ENCODE measurements around the gene ERBIN.
"Not testable (repeated sequence)": the region's sequence is repeated elsewhere in the genome, so short reads cannot be mapped to it uniquely, and the experiment has no call there.

The ERBIN gene

DNA sequence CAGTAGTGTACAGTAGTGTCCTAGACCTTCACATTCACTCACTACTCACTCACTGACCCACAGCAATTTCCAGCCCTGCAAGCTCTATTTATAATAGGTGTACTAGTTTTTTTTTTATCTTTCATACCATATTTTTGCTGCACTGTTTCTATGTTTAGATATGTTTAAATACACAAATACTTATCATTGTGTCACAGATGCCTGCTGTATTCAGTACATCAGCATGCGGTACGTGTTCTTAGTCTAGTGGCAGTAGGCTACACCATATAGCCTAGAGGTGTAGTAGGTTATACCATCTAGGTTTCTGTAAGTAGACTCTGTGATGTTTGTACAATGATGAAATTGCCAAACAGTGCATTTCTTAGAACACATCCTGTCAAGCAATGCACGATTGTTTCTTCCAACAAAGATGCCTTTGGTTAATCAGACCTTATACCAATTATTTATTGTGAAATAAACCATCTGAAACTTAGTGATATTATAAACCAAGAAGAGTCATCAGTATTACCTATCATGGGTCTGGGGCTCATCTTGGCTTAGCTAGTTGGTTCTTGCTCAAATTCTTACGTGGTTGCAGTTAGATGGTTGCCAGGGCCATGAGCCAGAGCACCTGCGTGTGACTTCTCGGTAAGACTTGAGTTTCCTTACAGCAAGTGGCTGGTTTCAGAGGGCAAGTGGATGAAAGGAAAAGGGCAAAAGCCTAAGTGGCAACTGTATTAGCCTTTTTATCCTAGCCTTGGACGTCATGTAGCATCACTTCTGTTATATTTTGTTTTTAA is 41.1 kb downstream of the ERBIN start:
- no peak for DNase-seq (ENCODE audit: low read depth)

DNA sequence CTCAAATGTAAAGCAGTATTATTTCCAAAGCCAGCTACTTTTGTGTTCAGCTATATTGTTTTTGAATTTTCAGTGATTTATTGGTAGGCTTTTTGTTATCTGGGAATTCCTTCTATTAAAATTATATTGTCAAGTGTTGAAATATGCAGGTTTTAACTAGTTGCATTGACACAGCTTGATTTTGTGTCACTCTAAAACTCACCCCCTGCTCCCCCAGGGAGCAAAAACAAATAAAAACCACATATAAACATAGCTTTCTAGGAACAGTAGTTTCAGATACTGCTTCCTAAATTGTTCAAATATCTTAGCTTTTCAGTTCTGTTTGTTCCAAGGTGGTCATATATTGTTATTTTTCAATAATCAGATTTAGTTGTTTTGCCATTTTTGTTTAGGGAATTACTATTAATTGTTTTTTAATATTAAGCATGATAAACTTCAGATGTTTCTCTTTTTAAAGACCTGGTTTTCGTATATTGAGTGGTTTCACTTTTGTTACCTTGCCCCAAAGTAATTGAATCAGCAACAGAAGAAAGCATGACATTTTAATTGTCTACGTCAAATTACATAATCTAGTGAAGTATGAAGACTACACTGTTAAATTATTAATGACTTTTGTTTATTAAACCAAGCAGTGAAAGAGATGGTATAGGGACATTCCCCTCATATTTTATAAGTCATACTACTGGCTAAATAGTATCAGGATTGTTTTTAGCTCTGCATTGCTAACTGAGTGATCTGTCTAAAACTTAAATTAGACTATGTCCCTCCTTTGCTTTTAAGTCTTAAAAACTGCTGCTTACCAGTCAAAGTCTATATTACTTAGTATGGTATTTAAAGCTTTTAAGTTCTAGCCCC is 43.4 kb downstream of the ERBIN start:
- DNase-seq (ENCODE audit: low read depth): no peak

DNA sequence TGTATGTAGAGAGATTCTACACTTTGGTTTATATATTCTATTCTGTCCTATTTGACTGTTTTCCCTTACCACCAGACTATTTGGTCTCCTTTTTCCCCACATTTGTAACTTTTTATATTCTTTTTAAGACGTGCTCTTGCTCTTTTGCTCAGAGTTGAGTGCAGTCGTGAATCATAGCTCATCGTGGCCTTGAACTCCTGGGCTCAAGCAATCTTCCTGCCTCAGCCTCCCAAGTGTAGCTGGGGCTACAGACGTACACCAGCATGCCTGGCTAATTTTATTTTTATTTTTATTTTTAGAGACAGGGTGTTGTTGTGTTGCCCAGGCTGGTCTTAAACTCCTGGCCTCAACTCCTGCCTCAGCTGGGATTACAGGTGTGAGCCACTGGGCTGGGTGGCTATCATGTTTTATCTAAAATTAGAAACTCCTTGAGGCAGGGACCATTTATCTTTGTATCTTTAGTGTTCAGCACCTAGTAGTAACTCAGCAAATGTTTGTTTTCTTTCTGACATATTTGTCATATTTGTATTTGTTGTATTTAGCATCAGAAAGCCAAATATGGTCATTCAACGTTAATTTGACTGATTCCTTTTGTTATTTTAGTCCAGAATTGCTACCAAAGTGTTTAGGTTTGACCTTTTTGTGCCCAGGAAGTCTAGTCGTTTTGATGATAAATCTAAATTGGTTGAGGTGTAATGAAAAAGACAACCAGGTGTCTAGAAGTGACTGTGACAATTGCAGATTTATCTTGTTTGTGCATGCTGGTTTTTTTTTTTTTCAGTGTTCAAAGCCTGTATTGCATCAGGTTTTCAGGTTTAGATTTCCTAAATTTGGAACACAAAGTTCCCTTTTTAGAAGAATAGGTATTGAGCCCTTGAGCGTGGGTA is 44.3 kb downstream of the ERBIN start:
- DNase-seq (ENCODE audit: low read depth): no peak

DNA sequence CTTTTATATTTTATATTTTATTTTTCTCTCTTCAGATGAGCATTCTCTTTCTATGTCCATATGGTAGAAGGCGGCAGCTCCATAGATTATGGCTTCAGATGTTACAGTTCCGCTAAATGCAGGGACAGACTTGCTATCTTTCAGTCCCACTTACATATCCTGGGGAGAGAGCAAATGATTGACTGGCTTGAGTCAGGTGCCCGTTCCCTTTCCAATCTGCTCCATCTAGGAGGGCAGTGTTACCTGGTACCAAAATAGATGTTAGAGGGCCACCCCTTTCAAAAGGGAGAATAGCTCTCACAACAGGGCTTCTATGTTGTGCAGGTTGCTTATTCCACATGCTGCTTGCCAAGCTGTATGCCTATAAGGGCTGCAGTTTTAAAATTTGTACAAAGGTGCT is 45.3 kb downstream of the ERBIN start:
- DNase-seq (ENCODE audit: low read depth): no peak

DNA sequence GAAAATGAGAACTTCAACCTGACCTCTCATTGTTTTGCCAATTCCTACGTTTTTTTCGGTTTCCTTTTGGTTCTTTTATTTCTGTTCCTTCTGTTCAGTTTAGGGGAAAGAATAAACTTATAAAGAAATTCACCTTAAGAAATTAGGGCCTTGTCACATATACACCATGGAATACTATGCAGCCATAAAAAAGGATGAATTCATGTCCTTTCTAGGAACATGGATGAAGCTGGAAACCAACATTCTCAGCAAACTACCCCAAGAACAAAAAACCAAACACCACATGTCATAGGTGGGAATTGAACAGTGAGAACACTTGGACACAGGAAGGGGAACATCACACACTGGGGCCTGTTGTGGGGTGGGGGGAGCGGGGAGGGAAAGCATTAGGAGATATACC is 46.5 kb downstream of the ERBIN start:
- not testable (repeated sequence) for DNase-seq (ENCODE audit: low read depth)

DNA sequence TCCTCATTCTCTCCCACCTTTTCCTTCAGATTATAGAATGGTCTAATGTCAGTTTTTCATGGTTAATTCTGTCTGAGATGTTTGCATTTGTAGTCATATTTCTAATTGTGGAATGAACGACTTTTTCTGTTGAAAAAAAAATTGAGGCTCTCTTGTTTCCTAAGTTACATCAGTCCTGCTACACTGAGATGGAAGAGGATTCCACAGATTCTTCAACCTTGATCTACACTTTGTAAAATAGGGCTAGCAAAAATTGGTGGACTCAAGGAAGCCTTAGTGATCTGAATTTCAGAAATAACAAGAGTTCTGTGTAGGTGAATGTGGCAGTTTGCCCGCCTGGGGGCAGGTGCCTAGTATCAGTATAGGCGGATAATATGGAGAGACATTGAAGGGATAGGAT is 51.9 kb downstream of the ERBIN start:
- no peak for DNase-seq (ENCODE audit: low read depth)

DNA sequence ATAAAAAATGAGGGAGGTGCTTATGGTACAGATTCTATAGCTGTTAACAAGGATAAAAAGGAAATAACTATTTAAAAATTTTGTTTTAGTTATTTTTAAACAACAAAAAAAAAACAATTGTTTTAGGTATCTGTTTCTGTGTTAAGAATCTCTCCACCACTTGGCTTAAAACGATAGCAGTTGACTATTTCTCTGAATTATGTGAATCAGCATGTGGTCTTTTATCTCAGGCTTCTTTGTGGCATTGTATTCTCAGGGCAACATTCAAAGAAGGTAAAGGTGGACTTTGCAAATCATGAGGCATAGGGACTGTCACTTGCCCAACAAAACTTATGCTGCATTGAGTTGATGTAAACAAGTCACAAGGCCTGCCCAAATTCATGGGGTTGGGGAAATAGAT is 55.2 kb downstream of the ERBIN start:
- DNase-seq (ENCODE audit: low read depth): no peak

DNA sequence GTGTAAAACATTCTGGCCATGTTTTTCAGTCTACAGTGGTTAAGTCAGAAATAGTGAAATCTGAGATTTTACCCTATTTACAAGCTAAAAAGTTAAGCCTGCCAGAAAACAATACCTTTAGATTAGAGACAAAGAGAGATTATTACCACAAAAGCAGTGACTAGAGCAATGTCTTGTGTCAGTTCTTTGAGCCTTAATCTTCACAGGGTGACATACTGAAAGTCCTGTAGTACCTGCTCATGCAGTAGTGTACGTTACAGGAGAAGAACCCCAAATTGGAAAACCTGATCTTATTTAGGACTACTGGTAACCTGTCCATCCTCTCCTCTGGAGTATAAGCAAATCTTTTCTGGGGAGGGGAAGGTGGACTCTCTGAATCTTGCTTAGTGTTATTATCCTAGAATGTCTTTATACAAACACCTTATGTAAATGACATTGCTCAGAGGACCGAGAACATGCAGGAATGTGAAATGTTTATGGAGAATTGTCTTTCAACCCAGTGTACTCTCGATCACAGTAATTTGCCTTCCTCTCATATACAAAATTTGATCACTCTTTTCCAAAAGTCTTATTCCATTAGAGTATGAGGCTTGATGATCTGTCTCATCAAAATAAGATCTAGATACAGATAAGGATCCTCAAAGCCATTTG is 55.7 kb downstream of the ERBIN start:
- DNase-seq (ENCODE audit: low read depth): no peak

DNA sequence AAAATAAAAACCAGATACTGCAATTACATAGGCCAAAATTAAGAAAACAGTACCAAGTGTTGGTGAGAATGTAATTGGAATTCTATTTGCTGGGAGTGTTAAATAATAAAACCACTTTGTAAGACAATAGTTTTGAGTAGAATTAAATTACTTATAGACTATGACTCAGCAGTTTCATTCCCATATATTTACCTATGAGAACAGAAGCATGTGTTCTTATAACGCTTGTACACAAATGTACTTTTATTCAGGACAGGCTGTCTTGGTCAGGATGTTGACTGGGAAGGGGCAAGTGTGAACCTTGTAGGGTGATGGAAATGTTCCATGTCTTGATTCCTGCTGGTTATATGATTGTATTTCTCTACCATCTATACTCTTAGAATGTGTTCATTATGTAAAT is 56.3 kb downstream of the ERBIN start:
- DNase-seq (ENCODE audit: low read depth): no peak

DNA sequence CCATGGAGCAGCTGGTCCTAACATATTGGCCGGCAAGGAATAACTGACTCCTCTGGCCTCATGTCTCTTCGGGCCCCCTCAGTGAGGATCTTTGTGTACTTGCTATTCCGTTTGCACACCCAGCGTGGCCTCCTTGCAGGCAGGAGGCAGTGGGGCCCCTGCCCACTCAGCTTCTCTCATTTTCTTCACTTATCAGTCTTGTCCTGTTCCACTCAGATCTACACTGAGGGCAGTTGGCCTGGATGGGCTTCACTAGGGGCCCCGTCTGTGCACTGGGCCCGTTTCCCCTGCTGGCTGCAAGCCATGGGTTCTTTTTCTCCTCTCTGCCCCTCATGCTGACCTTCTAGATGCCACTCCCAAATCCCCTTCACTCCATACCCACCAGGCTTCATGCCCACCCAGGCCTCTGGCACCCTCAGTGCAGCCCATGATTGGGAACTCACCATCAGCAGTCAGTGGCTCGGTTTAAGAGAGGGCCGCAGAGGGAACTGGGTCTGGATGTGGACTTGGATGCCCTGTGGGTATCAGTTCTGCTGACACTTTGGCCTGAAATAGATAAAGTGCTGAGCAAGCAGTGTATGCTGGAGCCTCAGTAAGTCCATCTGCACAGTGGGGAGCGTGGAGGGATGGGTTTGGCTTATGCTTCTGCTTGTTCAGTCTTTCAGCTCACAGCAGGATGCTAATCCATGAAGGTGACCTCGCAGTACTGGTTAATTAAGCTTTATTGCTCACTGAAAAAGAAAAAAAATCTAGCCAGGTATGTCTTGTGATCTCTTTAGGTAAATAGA is 57.9 kb downstream of the ERBIN start:
- no peak for DNase-seq (ENCODE audit: low read depth)

DNA sequence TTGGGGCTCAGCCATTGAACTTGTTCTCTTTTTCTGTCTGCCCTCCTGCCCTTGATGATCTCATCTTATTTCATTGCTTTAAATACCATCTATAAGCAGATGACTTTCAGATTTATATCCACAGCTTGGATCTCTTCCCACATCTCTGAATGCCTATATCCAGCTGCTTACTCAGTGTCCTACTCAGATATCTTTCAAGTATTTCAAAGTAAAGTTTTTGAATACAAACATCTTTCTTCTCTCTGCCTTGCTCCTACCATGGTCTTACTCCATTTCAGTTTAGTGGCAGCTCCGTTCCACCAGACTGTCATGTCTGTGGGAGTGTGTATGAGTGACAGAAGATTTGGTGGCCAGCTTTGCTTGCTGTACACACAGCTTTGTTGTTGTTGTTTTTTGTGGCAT is 59.7 kb downstream of the ERBIN start:
- DNase-seq (ENCODE audit: low read depth): peak; percentile 74

DNA sequence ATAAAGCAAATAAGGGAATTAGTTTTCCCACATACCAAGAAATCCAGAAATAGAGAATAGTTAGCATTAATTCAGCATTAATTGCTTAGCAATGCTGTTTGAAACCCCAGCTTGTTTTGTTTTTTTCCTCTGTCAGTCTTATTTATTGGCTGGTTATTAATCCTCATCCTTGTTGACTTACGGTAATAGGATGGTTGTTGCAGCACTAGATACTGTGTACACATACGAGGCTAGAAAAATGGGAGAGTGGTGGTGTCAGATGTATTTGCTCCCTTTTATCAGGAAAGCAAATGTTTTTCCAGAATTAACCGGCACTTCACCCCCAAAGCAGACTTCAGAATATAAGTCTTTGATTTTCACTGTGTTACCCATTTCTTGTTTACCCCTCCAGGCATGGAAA is 60.4 kb downstream of the ERBIN start:
- no peak for DNase-seq (ENCODE audit: low read depth)

DNA sequence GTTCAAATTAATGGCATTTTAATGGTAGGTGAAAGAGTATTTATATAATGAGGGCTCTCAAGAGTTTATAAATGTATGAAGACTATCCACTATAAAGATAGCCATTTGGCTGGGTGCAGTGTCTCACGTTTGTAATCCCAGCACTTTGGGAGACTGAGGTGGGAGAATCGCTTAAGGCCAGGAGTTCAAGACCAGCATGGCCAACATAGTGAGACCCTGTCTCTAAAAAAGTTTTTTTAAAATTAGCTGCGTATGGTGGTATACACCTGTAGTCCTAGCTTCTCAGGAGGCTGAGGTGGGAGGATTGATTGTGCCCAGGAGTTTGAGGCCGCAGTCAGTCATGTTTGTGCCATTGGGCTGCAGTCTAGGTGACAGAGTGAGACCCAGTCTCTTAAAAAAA is 61.6 kb downstream of the ERBIN start:
- no peak for DNase-seq (ENCODE audit: low read depth)

DNA sequence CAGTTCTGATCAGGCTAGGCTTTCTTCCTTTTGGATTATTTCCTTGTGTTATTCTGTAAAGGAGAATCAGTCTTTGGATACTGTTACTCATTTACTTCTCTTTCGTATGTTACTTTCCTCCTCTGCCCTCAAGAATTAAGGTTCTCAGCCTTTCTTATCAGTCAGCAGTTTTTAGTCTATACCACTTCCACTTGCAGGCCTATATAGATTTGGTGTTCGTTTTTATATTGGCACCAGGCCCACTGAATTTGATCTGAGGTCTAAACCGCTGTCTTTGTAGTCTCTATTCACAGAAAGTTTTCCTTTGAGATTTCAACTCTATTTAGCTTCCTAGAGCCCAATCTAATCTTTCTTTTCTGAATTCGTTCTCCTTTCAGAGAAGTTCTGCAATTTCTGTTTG is 62.8 kb downstream of the ERBIN start:
- DNase-seq (ENCODE audit: low read depth): no peak

DNA sequence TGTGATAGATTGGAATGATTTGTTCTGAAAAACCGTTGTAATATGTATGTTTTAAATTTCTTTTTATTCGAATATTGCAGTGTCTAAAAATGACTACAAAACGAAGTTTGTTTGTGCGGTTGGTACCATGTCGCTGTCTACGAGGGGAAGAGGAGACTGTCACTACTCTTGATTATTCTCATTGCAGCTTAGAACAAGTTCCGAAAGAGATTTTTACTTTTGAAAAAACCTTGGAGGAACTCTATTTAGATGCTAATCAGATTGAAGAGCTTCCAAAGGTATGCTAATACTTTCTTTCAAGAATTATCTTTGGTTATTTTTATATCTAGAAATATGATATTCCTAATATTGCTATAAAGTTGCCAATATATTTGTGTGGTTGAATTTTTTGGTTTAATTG is 66.3 kb downstream of the ERBIN start:
- DNase-seq (ENCODE audit: low read depth): no peak

DNA sequence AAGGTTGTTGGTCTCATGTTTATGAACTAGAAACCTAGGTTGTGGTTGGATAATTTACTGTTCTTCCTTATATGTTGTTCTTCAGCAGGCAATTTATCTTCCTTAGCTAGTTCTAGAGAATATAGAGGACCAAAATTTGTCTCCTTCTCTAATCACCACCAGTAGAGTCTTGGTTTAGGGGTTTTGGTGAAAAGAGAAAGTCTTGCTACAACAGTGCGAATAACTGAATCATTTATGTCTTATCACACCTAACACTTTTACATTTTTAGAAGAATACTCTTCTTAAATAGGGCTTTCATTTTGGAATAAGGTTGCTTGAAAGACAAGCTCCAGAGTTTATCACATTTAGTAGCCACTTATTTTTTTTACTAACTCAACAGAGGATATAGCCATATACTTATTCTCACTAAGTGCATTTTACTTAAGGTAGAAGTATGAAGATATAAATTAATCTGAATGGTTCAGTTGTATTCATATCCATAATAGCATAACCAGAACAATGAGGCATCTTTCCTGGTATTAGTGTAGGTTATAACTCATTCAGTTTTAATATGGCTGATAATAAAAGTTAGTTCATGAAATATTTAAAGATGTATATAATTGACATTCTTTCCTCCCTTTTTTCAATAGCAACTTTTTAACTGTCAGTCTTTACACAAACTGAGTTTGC is 67.9 kb downstream of the ERBIN start:
- no peak for DNase-seq (ENCODE audit: low read depth)

DNA sequence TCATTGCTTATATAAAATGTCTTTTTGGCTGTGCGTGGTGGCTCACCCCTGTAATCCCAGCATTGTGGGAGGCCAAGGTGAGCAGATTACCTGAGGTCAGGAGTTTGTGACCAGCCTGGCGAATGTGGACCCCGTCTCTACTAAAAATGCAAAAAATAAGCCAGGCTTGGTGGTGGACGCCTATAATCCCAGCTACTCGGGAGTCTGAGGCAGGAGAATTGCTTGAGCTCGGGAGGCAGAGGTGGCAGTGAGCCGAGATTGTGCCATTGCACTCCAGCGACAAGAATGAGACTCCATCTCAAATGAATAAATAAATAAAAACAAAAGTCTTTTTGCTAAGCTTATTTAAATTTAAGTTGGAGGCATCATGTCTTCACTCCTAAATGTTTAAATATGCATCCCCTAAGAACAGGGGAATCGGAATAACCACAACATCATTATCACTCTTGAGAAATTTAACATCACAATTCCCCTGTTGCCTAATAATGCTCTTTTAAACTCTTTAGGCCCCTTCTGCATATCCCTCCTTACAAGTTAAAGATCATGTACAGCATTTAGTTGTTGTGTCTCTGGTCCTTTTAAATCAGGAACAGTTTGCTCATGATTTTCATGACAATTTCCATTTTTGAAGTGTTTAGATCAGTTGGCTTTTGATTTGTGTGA is 72.8 kb downstream of the ERBIN start:
- DNase-seq (ENCODE audit: low read depth): no peak

DNA sequence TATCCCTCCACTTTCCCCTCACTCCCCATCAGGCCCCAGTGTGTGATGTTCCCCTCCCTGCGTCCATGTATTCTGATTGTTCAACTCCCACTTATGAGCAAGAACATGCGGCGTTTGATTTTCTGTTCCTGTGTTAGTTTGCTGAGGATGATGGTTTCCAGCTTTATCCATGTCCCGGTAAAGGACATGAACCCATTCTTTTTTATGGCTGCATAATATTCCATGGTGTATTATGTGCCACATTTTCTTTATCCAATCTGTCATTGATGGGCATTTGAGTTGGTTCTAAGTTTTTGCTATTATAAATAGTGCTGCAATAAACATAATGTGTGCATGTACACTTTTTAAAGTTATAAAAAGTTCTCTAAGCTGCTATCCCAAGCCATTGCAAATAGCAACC is 75.6 kb downstream of the ERBIN start:
- DNase-seq (ENCODE audit: low read depth): no peak

DNA sequence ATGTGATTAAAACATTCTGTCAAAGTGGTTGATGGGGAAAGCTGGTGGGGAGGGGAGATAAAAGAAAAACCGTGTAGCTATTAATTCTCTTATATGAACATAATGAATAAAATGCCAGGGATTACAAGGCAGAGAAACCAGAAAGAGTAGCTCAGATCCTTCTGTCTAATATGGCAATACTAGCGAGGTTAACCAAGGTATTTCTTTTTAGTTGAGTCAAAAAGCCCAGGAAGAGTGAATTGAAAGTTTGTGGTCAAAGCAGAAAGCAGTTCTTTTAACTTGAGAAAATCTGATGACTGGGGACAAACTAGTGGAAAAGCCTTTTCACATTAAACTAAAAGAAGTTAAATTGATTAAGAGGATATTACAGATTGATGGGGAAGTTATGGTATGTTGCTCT is 76.0 kb downstream of the ERBIN start:
- DNase-seq (ENCODE audit: low read depth): no peak

DNA sequence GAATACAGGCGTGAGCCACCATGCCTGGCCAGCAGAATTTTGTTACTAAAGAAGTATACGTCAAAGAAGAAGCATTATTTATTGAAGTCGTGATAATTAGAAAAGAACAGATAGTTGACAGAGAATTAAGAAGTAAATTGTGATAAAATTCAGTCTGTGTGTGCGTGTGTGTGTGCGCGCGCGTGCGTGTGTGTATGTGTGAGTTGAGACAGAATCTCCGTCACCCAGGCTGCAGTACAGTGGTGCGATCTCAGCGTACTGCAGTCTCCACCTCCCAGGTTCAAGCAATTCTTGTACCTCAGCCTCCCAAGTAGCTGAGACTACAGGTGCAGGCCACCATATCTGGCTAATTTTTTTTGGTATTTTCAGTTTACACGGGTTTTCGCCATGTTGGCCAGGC is 77.8 kb downstream of the ERBIN start:
- no peak for DNase-seq (ENCODE audit: low read depth)
